DND-41 (cell line): Measurements from ENCODE around the gene FRK.

Experiments used
- ATAC-seq: fragments of 200-7000 bp; cut with Tn5 transposase; 3 replicates; pipeline ENCODE4 v1.9.1; 2021; ENCODE audit warnings: low read depth; ENCODE audit not compliant: insufficient read depth
- DNase-seq: peaks from one replicate; pipeline ENCODE4 v3.0.0-alpha.2; 2020
- H2AFZ ChIP-seq: 2 replicates; pipeline ENCODE4 v1.6.0; 2012; ENCODE audit warnings: low read depth, low read length
- H3K27ac ChIP-seq: 2 replicates; pipeline ENCODE4 v1.5.1; 2012; ENCODE audit warnings: low read length, inconsistent platforms
- H3K27me3 ChIP-seq: fragments of 200-600 bp; sonication (generic); 2 replicates; pipeline ENCODE4 v1.6.0; 2012; ENCODE audit warnings: low read length, mild to moderate bottlenecking, inconsistent platforms; ENCODE audit not compliant: insufficient read depth, poor library complexity
- H3K36me3 ChIP-seq: 2 replicates; pipeline ENCODE4 v1.5.1; 2012; ENCODE audit warnings: low read length, inconsistent platforms; ENCODE audit not compliant: insufficient read depth
- H3K4me1 ChIP-seq: 2 replicates; pipeline ENCODE4 v1.5.1; 2012; ENCODE audit warnings: mild to moderate bottlenecking, low read length; ENCODE audit not compliant: insufficient read depth
- H3K4me2 ChIP-seq: 2 replicates; pipeline ENCODE4 v1.6.0; 2012; ENCODE audit warnings: mild to moderate bottlenecking, moderate library complexity, low read length, inconsistent platforms; ENCODE audit not compliant: insufficient read depth
- H3K4me3 ChIP-seq, 2 experiments: fragments of 200-600 bp in 1 of 2; shearing (Covaris generic) in 1 of 2; 2 replicates each; pipeline ENCODE4 v1.5.1; 2012 to 2016; ENCODE audit warnings: inconsistent platforms in 2 of 2, low read length in 2 of 2, mild to moderate bottlenecking in 2 of 2, low read depth in 1 of 2, moderate library complexity in 1 of 2
- H3K79me2 ChIP-seq: 2 replicates; pipeline ENCODE4 v1.6.0; 2012; ENCODE audit warnings: low read length, inconsistent platforms; ENCODE audit not compliant: insufficient read depth
- H3K9ac ChIP-seq: 2 replicates; pipeline ENCODE4 v1.6.0; 2012; ENCODE audit warnings: low read depth, mild to moderate bottlenecking, inconsistent platforms, low read length, moderate library complexity
- H3K9me3 ChIP-seq: 2 replicates; pipeline ENCODE4 v1.5.1; 2012; ENCODE audit warnings: low read length, moderate library complexity, mild to moderate bottlenecking, inconsistent platforms; ENCODE audit not compliant: insufficient read depth, severe bottlenecking
- H4K20me1 ChIP-seq: 2 replicates; pipeline ENCODE4 v1.6.0; 2012; ENCODE audit warnings: low read length; ENCODE audit not compliant: insufficient read depth
- CTCF ChIP-seq: IDR thresholded peaks from 2 replicates; pipeline ENCODE4 v1.5.1; 2012; ENCODE audit warnings: borderline replicate concordance, low read length, moderate library complexity, mild to moderate bottlenecking; ENCODE audit not compliant: poor library complexity, severe bottlenecking; ENCODE audit errors: extremely low read depth
- EZH2 ChIP-seq: IDR thresholded peaks from 3 replicates; pipeline ENCODE4 v1.6.1; 2012; ENCODE audit warnings: borderline replicate concordance, low read depth, mild to moderate bottlenecking, moderate library complexity, low read length, inconsistent platforms; ENCODE audit not compliant: severe bottlenecking

The FRK gene

GRCh38 chr6:116050737-116051136, 10.0 kb downstream of the FRK start:
- ATAC-seq, result no peak
- no peaks in the 10 kb centered on the region for H3K36me3 ChIP-seq
- no peak for DNase-seq
- H3K9ac ChIP-seq, result no peak overlapping the region
- no peaks in the 10 kb centered on the region for H3K4me1 ChIP-seq
- H2AFZ ChIP-seq, result no peak overlapping the region
- H3K4me2 ChIP-seq, result no peak overlapping the region
- no peaks in the 10 kb centered on the region for H3K9me3 ChIP-seq
- no peaks in the 10 kb centered on the region for H3K79me2 ChIP-seq
- TF ChIP-seq EZH2, result no peak
- no peak for TF ChIP-seq CTCF
- H3K27me3 ChIP-seq, result peaks cover 3% of the 10 kb centered on the region
- H4K20me1 ChIP-seq, result no peaks in the 10 kb centered on the region
- H3K27ac ChIP-seq, result no peak overlapping the region
- no peak overlapping the region for H3K4me3 ChIP-seq

GRCh38 chr6:116049321-116049720, 11.4 kb downstream of the FRK start:
- Histone ChIP-seq H3K4me2 (no peak overlapping the region), H3K79me2 (no peaks in the 10 kb centered on the region), H2AFZ (no peak overlapping the region), H3K4me1 (no peaks in the 10 kb centered on the region), H3K4me3 (no peak overlapping the region), H3K9ac (no peak overlapping the region), H3K36me3 (no peaks in the 10 kb centered on the region), H3K27ac (no peak overlapping the region), H3K9me3 (no peaks in the 10 kb centered on the region), H3K27me3 (peaks cover 3% of the 10 kb centered on the region), H4K20me1 (no peaks in the 10 kb centered on the region)
- TF ChIP-seq EZH2, result no peak
- TF ChIP-seq CTCF, result no peak
- ATAC-seq, result no peak
- no peak for DNase-seq

- DNase-seq (no peak), ATAC-seq (no peak)
- Histone ChIP-seq H3K4me3 (no peak overlapping the region), H3K9ac (no peak overlapping the region), H3K27me3 (peaks cover 3% of the 10 kb centered on the region), H3K79me2 (no peaks in the 10 kb centered on the region), H3K4me1 (no peaks in the 10 kb centered on the region), H3K4me2 (no peak overlapping the region), H4K20me1 (no peaks in the 10 kb centered on the region), H3K36me3 (no peaks in the 10 kb centered on the region), H3K27ac (no peak overlapping the region), H2AFZ (no peak overlapping the region), H3K9me3 (no peaks in the 10 kb centered on the region)
- no peak for TF ChIP-seq EZH2
- TF ChIP-seq CTCF, result no peak
Observed at GRCh38 chr6:116047173-116047933, 13.3 kb downstream of the FRK start.
